ENCODE measurements around the gene AUTS2.

The AUTS2 gene

DNA sequence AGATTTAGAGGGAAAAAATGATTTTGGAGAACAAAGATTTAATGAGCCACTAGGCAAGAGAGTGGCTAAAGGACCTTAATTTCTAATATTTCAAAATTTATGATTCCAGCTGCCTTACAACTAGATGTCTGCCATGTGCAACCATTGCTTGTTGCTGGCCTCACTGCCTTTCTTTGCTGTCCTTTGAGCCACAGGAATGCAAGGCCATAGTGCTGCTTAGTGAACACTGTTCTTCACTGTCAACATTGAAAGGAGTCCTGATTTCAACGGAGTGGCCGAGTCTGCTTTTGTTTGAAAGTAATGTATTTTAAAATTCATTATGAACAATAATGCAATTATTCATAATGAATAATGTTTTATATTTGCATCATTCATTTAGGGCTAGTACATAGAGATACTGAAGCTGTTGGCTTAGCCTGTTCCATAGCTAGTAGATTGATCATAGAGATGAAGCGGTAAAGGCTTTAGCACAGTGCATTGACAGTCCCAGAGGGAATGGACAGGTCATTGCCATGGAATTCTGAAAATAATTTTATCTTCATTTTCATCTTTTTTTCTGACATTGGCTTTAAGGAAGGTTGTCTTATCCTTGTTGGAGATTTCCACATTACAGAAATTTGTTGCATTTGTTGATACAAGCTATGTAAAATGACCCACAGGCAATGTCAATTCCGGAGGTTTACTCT, 544.1 kb downstream of the AUTS2 start:
- no peaks in the 10 kb centered on the region for H3K4me1 ChIP-seq (ENCODE audit: control insufficient read depth, insufficient read depth, low read length, poor library complexity, severe bottlenecking)
- H3K27me3 ChIP-seq (replicated peaks; ENCODE audit: control insufficient read depth, insufficient read depth, low read length, poor library complexity, severe bottlenecking) = no peaks in the 10 kb centered on the region
- no peak for DNase-seq
- no peaks in the 10 kb centered on the region for H3K9me3 ChIP-seq (ENCODE audit: control insufficient read depth, low read length)
- no peak overlapping the region for H3K4me3 ChIP-seq (ENCODE audit: insufficient read depth, low read depth, low read length, poor library complexity, severe bottlenecking)
- H3K36me3 ChIP-seq (ENCODE audit: control insufficient read depth, insufficient read depth, low read length) = no peaks in the 10 kb centered on the region
- no peak overlapping the region for H3K27ac ChIP-seq (ENCODE audit: insufficient read depth, low read length, poor library complexity, severe bottlenecking)

DNA sequence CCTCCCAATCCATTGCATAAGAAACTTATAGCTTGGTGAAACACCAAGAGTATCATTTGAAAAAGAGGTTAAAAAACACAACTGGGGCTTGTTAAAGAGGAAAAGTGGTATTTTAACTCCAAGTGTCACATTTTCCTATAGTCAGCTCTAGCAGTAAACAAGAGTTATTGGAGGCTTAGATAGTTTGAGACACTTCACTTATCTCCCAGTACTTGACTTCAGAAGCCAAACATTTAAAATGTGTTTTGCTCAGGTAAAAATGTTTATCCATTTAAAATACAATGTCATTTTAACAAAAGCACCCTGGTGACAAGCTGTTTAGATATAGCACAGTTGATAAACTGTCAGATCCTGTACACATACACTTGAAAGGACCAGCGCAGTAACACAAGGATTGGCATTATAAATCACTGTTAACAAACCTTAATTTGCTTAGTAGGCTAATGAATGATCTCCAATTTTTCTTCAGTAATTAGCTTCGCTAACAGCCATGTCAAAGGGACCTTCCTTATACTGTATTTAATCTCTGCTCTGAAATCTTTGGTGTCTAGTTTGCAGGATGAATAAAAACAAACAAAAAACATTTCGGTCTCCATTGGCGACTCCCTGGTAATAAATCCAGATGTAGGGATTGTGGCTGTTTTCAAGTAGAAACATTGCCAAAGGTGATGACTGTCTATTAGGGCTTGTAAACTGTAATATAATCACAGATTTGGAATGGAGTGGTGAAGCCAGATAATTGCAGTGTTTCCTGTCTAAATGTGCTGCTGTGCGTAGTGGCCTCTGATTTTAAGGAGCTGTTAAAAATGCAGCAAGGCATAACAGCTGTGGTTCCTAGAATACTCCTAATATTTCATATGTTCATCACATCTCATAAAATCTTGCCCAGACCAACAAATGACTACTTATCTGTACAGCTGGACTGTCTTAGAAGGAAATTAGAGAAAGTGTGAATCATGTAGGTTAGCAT, 545.1 kb downstream of the AUTS2 start:
- no peak for DNase-seq

DNA sequence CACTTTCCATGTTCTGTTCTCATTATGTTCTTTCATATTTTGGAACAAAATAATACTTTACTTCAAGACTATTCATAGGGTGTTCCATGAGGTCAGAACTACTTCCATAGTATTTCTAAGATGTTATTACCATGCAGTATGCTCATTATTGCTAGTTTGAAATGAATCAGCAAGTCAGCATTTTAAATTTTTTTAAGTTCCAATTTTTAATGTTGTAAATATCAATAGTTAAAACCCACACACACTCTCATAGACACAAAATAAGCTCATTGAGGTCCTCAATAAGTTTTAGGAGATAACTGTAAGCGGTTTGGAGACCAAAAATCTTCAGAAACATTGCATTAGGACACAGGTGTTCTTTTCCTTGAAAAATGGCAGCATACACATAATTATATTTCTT, 550.7 kb downstream of the AUTS2 start:
- no peak for DNase-seq
- H3K27me3 ChIP-seq (replicated peaks; ENCODE audit: control insufficient read depth, insufficient read depth, low read length, poor library complexity, severe bottlenecking) = peaks cover 1% of the 10 kb centered on the region
- H3K36me3 ChIP-seq (ENCODE audit: control insufficient read depth, insufficient read depth, low read length) = no peaks in the 10 kb centered on the region
- no peak overlapping the region for H3K27ac ChIP-seq (ENCODE audit: insufficient read depth, low read length, poor library complexity, severe bottlenecking)
- no peaks in the 10 kb centered on the region for H3K4me1 ChIP-seq (ENCODE audit: control insufficient read depth, insufficient read depth, low read length, poor library complexity, severe bottlenecking)
- no peak overlapping the region for H3K4me3 ChIP-seq (ENCODE audit: insufficient read depth, low read depth, low read length, poor library complexity, severe bottlenecking)
- H3K9me3 ChIP-seq (ENCODE audit: control insufficient read depth, low read length) = no peaks in the 10 kb centered on the region

More for the DNA sequence above, 545.1 kb downstream of the AUTS2 start:
- no peaks in the 10 kb centered on the region for H3K36me3 ChIP-seq (ENCODE audit: control insufficient read depth, insufficient read depth, low read length)
- no peak overlapping the region for H3K4me3 ChIP-seq (ENCODE audit: insufficient read depth, low read depth, low read length, poor library complexity, severe bottlenecking)
- no peaks in the 10 kb centered on the region for H3K9me3 ChIP-seq (ENCODE audit: control insufficient read depth, low read length)
- no peaks in the 10 kb centered on the region for H3K4me1 ChIP-seq (ENCODE audit: control insufficient read depth, insufficient read depth, low read length, poor library complexity, severe bottlenecking)
- no peak overlapping the region for H3K27ac ChIP-seq (ENCODE audit: insufficient read depth, low read length, poor library complexity, severe bottlenecking)
- no peaks in the 10 kb centered on the region for H3K27me3 ChIP-seq (replicated peaks; ENCODE audit: control insufficient read depth, insufficient read depth, low read length, poor library complexity, severe bottlenecking)

DNA sequence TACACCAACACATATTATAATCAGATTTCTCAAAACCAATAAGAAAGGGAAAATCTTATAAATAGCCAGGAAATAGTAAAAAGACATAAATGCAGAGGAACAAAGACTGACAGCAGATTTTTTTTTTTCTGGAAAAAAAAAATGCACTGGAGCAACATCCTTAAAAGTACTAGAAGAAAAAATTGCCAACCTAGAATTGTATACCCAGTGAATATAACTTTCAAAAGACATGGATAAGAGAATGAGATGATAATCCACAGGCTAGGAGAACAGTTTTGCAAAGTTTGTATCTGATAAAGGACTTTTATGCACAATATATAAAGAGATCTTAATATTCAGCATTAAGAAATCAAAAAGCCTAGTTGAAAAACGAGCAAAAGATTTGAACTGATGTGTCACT, 554.0 kb downstream of the AUTS2 start:
- no peak overlapping the region for H3K27ac ChIP-seq (ENCODE audit: insufficient read depth, low read length, poor library complexity, severe bottlenecking)
- no peak for DNase-seq
- H3K9me3 ChIP-seq (ENCODE audit: control insufficient read depth, low read length) = no peaks in the 10 kb centered on the region
- no peaks in the 10 kb centered on the region for H3K36me3 ChIP-seq (ENCODE audit: control insufficient read depth, insufficient read depth, low read length)
- no peaks in the 10 kb centered on the region for H3K4me1 ChIP-seq (ENCODE audit: control insufficient read depth, insufficient read depth, low read length, poor library complexity, severe bottlenecking)
- no peak overlapping the region for H3K4me3 ChIP-seq (ENCODE audit: insufficient read depth, low read depth, low read length, poor library complexity, severe bottlenecking)
- peaks cover 3% of the 10 kb centered on the region for H3K27me3 ChIP-seq (replicated peaks; ENCODE audit: control insufficient read depth, insufficient read depth, low read length, poor library complexity, severe bottlenecking)

DNA sequence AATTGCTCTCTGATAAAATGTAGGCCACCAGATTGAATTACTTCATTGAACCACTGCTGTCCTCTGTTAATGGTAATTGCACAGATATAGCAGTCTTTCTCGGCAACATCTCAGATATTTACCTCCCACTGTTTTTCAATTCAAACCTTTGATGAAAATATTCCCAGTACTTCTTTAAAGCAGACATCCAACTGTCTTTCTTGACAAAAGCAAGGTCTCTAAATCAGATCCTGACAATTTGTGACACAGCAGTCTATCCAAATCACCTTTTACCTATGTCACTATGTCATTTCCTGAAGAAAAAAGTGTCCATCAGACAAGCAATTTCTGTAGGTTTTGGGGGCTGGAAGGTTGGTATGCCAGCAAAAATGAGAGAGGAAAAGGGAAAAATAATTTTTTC, 555.7 kb downstream of the AUTS2 start:
- Histone ChIP-seq H3K36me3 (ENCODE audit: control insufficient read depth, insufficient read depth, low read length) (no peaks in the 10 kb centered on the region), H3K4me1 (ENCODE audit: control insufficient read depth, insufficient read depth, low read length, poor library complexity, severe bottlenecking) (no peaks in the 10 kb centered on the region), H3K27ac (ENCODE audit: insufficient read depth, low read length, poor library complexity, severe bottlenecking) (no peak overlapping the region), H3K27me3 (replicated peaks; ENCODE audit: control insufficient read depth, insufficient read depth, low read length, poor library complexity, severe bottlenecking) (peaks cover 3% of the 10 kb centered on the region), H3K9me3 (ENCODE audit: control insufficient read depth, low read length) (no peaks in the 10 kb centered on the region), H3K4me3 (ENCODE audit: insufficient read depth, low read depth, low read length, poor library complexity, severe bottlenecking) (no peak overlapping the region)
- DNase-seq = no peak

DNA sequence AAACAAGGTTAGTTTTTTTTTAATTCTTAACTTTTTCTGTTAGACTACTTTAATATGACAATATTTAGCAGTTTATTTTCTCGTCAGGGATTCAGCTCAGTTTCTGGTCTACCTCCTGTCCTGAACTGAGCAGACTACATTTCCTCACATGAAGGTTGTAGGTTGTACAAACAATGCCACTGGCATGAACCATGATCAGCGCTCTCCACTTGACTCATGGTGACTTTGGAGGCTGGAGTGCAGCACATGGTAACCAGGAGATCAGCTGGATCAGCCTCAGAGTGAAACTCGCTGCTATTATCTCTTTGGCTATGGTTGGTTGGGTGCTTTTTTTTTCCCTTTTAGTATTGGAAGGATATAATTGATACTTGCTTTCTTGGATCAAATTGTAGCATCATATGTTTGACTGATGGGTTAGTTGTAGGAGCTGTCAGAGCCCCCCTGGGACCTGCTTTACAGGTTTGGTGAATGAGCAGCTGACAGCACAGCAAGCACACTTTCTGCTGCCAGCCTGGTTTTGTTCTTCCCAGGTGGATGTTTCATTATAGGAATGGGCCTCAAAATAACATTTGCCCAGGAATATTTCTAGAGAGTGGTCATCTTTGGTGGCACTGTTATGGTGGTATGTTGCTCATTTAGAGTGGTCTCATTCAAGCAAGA, 556.4 kb downstream of the AUTS2 start:
- no peaks in the 10 kb centered on the region for H3K9me3 ChIP-seq (ENCODE audit: control insufficient read depth, low read length)
- peaks cover 3% of the 10 kb centered on the region for H3K27me3 ChIP-seq (replicated peaks; ENCODE audit: control insufficient read depth, insufficient read depth, low read length, poor library complexity, severe bottlenecking)
- DNase-seq = no peak
- no peaks in the 10 kb centered on the region for H3K4me1 ChIP-seq (ENCODE audit: control insufficient read depth, insufficient read depth, low read length, poor library complexity, severe bottlenecking)
- H3K36me3 ChIP-seq (ENCODE audit: control insufficient read depth, insufficient read depth, low read length) = no peaks in the 10 kb centered on the region
- no peak overlapping the region for H3K27ac ChIP-seq (ENCODE audit: insufficient read depth, low read length, poor library complexity, severe bottlenecking)
- H3K4me3 ChIP-seq (ENCODE audit: insufficient read depth, low read depth, low read length, poor library complexity, severe bottlenecking) = no peak overlapping the region

DNA sequence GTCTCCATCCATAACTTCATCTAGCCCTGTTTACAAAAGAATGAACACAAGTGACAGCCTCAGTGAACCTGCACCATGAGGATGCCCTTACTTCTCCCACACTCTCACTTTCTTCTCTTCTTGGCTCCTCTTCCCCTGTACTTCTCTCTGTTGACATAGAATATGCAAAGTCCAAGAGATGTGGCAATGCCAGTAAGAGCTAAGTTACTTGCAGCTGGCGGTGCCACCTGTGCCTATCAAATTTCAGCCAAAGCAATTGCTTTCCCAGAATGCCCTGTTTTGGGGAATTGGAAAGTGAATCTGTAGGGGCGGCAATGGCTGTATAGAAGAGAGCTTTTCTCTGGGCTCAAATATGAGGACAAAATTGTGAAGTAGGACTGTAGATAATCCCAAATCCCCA, 557.8 kb downstream of the AUTS2 start:
- H3K4me1 ChIP-seq (ENCODE audit: control insufficient read depth, insufficient read depth, low read length, poor library complexity, severe bottlenecking) = no peaks in the 10 kb centered on the region
- no peak overlapping the region for H3K4me3 ChIP-seq (ENCODE audit: insufficient read depth, low read depth, low read length, poor library complexity, severe bottlenecking)
- no peak overlapping the region for H3K27ac ChIP-seq (ENCODE audit: insufficient read depth, low read length, poor library complexity, severe bottlenecking)
- no peaks in the 10 kb centered on the region for H3K9me3 ChIP-seq (ENCODE audit: control insufficient read depth, low read length)
- peaks cover 3% of the 10 kb centered on the region for H3K27me3 ChIP-seq (replicated peaks; ENCODE audit: control insufficient read depth, insufficient read depth, low read length, poor library complexity, severe bottlenecking)
- DNase-seq = no peak
- H3K36me3 ChIP-seq (ENCODE audit: control insufficient read depth, insufficient read depth, low read length) = no peaks in the 10 kb centered on the region

DNA sequence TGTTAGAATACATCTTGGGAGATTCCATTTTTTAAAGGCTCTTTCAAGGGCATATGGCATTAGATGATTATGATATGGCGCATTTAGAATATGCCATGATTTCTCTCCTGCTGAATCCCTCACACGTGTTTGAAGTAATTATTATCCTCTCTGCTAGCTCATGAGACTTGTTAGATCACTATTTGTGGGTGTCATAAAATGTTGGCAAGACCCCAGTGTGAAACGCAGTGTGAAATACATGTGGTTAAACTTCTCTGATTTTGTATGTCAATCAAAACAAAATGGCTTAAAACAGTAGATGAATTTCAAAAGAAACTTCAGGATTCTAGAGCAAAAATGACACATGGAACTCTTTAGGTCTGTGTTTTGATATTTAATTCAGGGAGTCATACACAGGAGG, 560.8 kb downstream of the AUTS2 start:
- no peaks in the 10 kb centered on the region for H3K4me1 ChIP-seq (ENCODE audit: control insufficient read depth, insufficient read depth, low read length, poor library complexity, severe bottlenecking)
- H3K36me3 ChIP-seq (ENCODE audit: control insufficient read depth, insufficient read depth, low read length) = no peaks in the 10 kb centered on the region
- DNase-seq = no peak
- H3K4me3 ChIP-seq (ENCODE audit: insufficient read depth, low read depth, low read length, poor library complexity, severe bottlenecking) = no peak overlapping the region
- H3K27me3 ChIP-seq (replicated peaks; ENCODE audit: control insufficient read depth, insufficient read depth, low read length, poor library complexity, severe bottlenecking) = peaks cover under 1% of the 10 kb centered on the region
- H3K9me3 ChIP-seq (ENCODE audit: control insufficient read depth, low read length) = no peaks in the 10 kb centered on the region
- H3K27ac ChIP-seq (ENCODE audit: insufficient read depth, low read length, poor library complexity, severe bottlenecking) = no peak overlapping the region

DNA sequence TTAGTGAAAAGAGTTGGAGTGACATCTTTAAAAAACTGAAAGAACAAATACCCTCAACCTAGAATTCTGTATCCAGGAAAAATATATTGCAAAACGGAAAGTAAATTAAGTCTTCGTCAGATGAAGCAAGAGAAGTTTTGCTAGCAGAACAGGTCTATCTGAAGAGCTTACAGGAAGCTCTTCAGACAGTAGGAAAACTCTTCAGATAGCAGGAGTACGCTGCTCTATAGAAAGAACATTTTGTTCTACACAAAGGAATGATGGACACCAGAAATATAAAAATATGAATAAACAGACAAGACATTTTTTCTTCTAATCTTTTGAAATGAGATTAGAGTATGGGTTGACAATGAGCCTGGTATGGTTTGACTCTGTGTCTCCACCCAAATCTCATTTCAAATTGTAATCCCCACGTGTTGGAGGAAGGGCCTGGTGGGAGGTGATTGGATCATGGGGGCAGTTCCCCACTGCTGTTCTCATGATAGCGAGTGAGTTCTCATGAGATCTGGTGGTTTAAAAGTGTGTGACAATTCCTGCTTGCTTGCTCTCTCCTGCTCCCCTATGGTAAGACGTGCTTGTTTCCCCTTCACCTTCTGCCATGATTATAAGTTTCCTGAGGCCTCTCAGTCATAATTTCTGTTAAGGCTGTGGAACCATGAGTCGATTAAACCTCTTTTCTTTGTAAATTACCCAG, 567.3 kb downstream of the AUTS2 start:
- no peaks in the 10 kb centered on the region for H3K4me1 ChIP-seq (ENCODE audit: control insufficient read depth, insufficient read depth, low read length, poor library complexity, severe bottlenecking)
- no peak overlapping the region for H3K27ac ChIP-seq (ENCODE audit: insufficient read depth, low read length, poor library complexity, severe bottlenecking)
- no peaks in the 10 kb centered on the region for H3K9me3 ChIP-seq (ENCODE audit: control insufficient read depth, low read length)
- H3K27me3 ChIP-seq (replicated peaks; ENCODE audit: control insufficient read depth, insufficient read depth, low read length, poor library complexity, severe bottlenecking) = no peaks in the 10 kb centered on the region
- DNase-seq = no peak
- H3K36me3 ChIP-seq (ENCODE audit: control insufficient read depth, insufficient read depth, low read length) = no peaks in the 10 kb centered on the region
- H3K4me3 ChIP-seq (ENCODE audit: insufficient read depth, low read depth, low read length, poor library complexity, severe bottlenecking) = no peak overlapping the region
